WTC11 (cell line): ENCODE measurements around the gene RBM44. TPM values are rescaled to one million over a fixed set of nuclear protein-coding genes. Genes with fewer than 3 reads are reported as not detected.

Experiments
- ATAC-seq: fragments of 200-7000 bp; cut with Tn5 transposase; 2 replicates; pipeline ENCODE4 v1.10.0; 2021; ENCODE audit warnings: mild to moderate bottlenecking, moderate library complexity
- CTCF ChIA-PET: fragments of 300-600 bp; sonication (Branson Sonifier 250); formaldehyde crosslinking; loops from one replicate; lab custom pipeline; 2021; ENCODE audit warnings: antibody characterized with exemption; lab: Charles Lee
- POLR2A ChIA-PET: fragments of 350-600 bp; sonication (Branson Sonifier 250); formaldehyde crosslinking; loops from one replicate; lab custom pipeline; 2021; ENCODE audit warnings: antibody characterized with exemption; lab: Charles Lee
- DNase-seq: peaks from one replicate; pipeline ENCODE4 v3.0.0; 2021; ENCODE audit warnings: low spot score
- H3K27ac Mint-ChIP-seq: 2 replicates; pipeline ENCODE4 v1.8.0; 2021; ENCODE audit warnings: mixed read lengths
- H3K27me3 Mint-ChIP-seq: 2 replicates; pipeline ENCODE4 v1.8.0; 2021; ENCODE audit warnings: low read depth, mild to moderate bottlenecking, moderate library complexity, mixed read lengths
- H3K36me3 Mint-ChIP-seq: 2 replicates; pipeline ENCODE4 v1.8.0; 2021; ENCODE audit warnings: mixed read lengths
- H3K4me1 Mint-ChIP-seq: 2 replicates; pipeline ENCODE4 v1.8.0; 2022; ENCODE audit warnings: mixed read lengths
- H3K4me3 Mint-ChIP-seq: 2 replicates; pipeline ENCODE4 v1.8.0; 2021; ENCODE audit warnings: mild to moderate bottlenecking, moderate library complexity, mixed read lengths
- H3K9me3 Mint-ChIP-seq: 2 replicates; pipeline ENCODE4 v1.8.0; 2021; ENCODE audit warnings: mixed read lengths
- CREB1 ChIP-seq: sonication (generic); formaldehyde crosslinking; IDR thresholded peaks from 2 replicates; pipeline ENCODE4 v1.8.0; 2023; ENCODE audit warnings: mild to moderate bottlenecking, missing genetic modification reagents
- E2F1 ChIP-seq: sonication (generic); formaldehyde crosslinking; IDR thresholded peaks from 2 replicates; pipeline ENCODE4 v1.8.0; 2022; ENCODE audit warnings: mild to moderate bottlenecking, missing genetic modification reagents
- ELF4 ChIP-seq: sonication (generic); formaldehyde crosslinking; IDR thresholded peaks from 2 replicates; pipeline ENCODE4 v1.8.1; 2022; ENCODE audit warnings: low read depth, mild to moderate bottlenecking, moderate library complexity, missing genetic modification reagents
- EMX1 ChIP-seq: fragments of 250-450 bp; sonication (Bioruptor Pico); IDR thresholded peaks from 2 replicates; pipeline ENCODE4 v1.8.0; 2021; ENCODE audit warnings: mild to moderate bottlenecking
- ERG ChIP-seq: fragments of 250-450 bp; sonication (Bioruptor Pico); IDR thresholded peaks from 2 replicates; pipeline ENCODE4 v1.8.0; 2021; ENCODE audit warnings: mild to moderate bottlenecking
- ESRRA ChIP-seq: sonication (generic); formaldehyde crosslinking; IDR thresholded peaks from 2 replicates; pipeline ENCODE4 v1.8.1; 2022; ENCODE audit warnings: mild to moderate bottlenecking, missing genetic modification reagents, borderline replicate concordance
- ETV6 ChIP-seq: sonication (generic); formaldehyde crosslinking; IDR thresholded peaks from 2 replicates; pipeline ENCODE4 v1.8.1; 2022; ENCODE audit warnings: mild to moderate bottlenecking, missing genetic modification reagents
- FOXK1 ChIP-seq: sonication (generic); formaldehyde crosslinking; IDR thresholded peaks from 2 replicates; pipeline ENCODE4 v1.8.0; 2022; ENCODE audit warnings: mild to moderate bottlenecking, moderate library complexity, missing genetic modification reagents
- JUN ChIP-seq: sonication (generic); formaldehyde crosslinking; IDR thresholded peaks from 2 replicates; pipeline ENCODE4 v1.8.0; 2023; ENCODE audit warnings: mild to moderate bottlenecking, missing genetic modification reagents
- NFATC4 ChIP-seq: fragments of 250-450 bp; sonication (Bioruptor Pico); IDR thresholded peaks from 2 replicates; pipeline ENCODE4 v1.9.0; 2021; ENCODE audit warnings: mild to moderate bottlenecking
- NFYB ChIP-seq: sonication (generic); formaldehyde crosslinking; conservative IDR thresholded peaks from 2 replicates; pipeline ENCODE4 v1.8.0; 2022; ENCODE audit warnings: low read depth, missing genetic modification reagents
- OVOL2 ChIP-seq: fragments of 250-450 bp; sonication (Bioruptor Pico); IDR thresholded peaks from 2 replicates; pipeline ENCODE4 v1.9.0; 2021; ENCODE audit warnings: mild to moderate bottlenecking, borderline replicate concordance
- PREB ChIP-seq: sonication (generic); formaldehyde crosslinking; IDR thresholded peaks from 2 replicates; pipeline ENCODE4 v1.8.1; 2022; ENCODE audit warnings: mild to moderate bottlenecking, missing genetic modification reagents, moderate library complexity, borderline replicate concordance
- SMAD3 ChIP-seq: sonication (generic); formaldehyde crosslinking; IDR thresholded peaks from 2 replicates; pipeline ENCODE4 v1.8.0; 2022; ENCODE audit warnings: missing genetic modification reagents, mild to moderate bottlenecking, borderline replicate concordance
- SP1 ChIP-seq: sonication (generic); formaldehyde crosslinking; conservative IDR thresholded peaks from 2 replicates; pipeline ENCODE4 v1.8.1; 2022; ENCODE audit warnings: missing genetic modification reagents
- TCF7 ChIP-seq: sonication (generic); formaldehyde crosslinking; IDR thresholded peaks from 2 replicates; pipeline ENCODE4 v1.8.0; 2022; ENCODE audit warnings: mild to moderate bottlenecking, low read depth, missing genetic modification reagents, moderate library complexity
- ZNF232 ChIP-seq: sonication (generic); formaldehyde crosslinking; IDR thresholded peaks from 2 replicates; pipeline ENCODE4 v1.8.0; 2022; ENCODE audit warnings: mild to moderate bottlenecking, missing genetic modification reagents
- ZNF423 ChIP-seq: fragments of 250-450 bp; sonication (Bioruptor Pico); IDR thresholded peaks from 2 replicates; pipeline ENCODE4 v2.1.2; 2022; ENCODE audit warnings: mild to moderate bottlenecking, moderate library complexity
- ZNF532 ChIP-seq: fragments of 250-450 bp; sonication (Bioruptor Pico); IDR thresholded peaks from 2 replicates; pipeline ENCODE4 v1.9.0; 2021; ENCODE audit warnings: mild to moderate bottlenecking, borderline replicate concordance
- ZNF671 ChIP-seq: fragments of 250-450 bp; sonication (Bioruptor Pico); IDR thresholded peaks from 2 replicates; pipeline ENCODE4 v1.8.0; 2021; ENCODE audit warnings: mild to moderate bottlenecking
- total RNA-seq: library from RNA; stranded (reverse); gene quantifications from 3 replicates; pipeline ENCODE4 v1.2.3, GENCODE V29; 2021

Gene RBM44
- total RNA-seq, 1 experiment from 2014 or later: 1.3 TPM

- ChIA-PET CTCF (no interaction called here), POLR2A (no interaction called here)
- H3K27ac Mint-ChIP-seq: no peak overlapping the region
- no peaks in the 10 kb centered on the region for H3K27me3 Mint-ChIP-seq
- DNase-seq (no peak), ATAC-seq (no peak)
- H3K4me3 Mint-ChIP-seq: no peak overlapping the region
- peaks cover 3% of the 10 kb centered on the region; the same call in 1 of the 2 replicates for H3K9me3 Mint-ChIP-seq
- H3K36me3 Mint-ChIP-seq: no peaks in the 10 kb centered on the region
- TF ChIP-seq ZNF671 (CRISPR knock-in tag) (no peak), ZNF232 (no peak), ELF4 (CRISPR knock-in tag) (no peak), ZNF532 (CRISPR knock-in tag) (no peak), EMX1 (CRISPR knock-in tag) (no peak), FOXK1 (CRISPR knock-in tag) (no peak), TCF7 (CRISPR knock-in tag) (no peak), SMAD3 (CRISPR knock-in tag) (no peak), ZNF423 (CRISPR knock-in tag) (no peak), SP1 (no peak), ETV6 (CRISPR knock-in tag) (no peak), ESRRA (no peak), OVOL2 (CRISPR knock-in tag) (no peak), NFYB (no peak), PREB (no peak), ERG (CRISPR knock-in tag) (no peak)
- peaks cover 3% of the 10 kb centered on the region for H3K4me1 Mint-ChIP-seq
These were observed 85.4 kb downstream of the RBM44 start for GRCh38 chr2:237883951-237884446.

GRCh38 chr2:237884681-237885080 is 86.1 kb downstream of the RBM44 start:
- peaks cover 3% of the 10 kb centered on the region; the same call in 1 of the 2 replicates for H3K9me3 Mint-ChIP-seq
- no peaks in the 10 kb centered on the region for H3K36me3 Mint-ChIP-seq
- CTCF ChIA-PET: no interaction called here
- no peaks in the 10 kb centered on the region for H3K27me3 Mint-ChIP-seq
- TF ChIP-seq CREB1 (CRISPR knock-in tag) (no peak), E2F1 (CRISPR knock-in tag) (no peak), NFATC4 (CRISPR knock-in tag) (no peak), EMX1 (CRISPR knock-in tag) (no peak), JUN (CRISPR knock-in tag) (no peak)
- no peak for DNase-seq
- H3K4me1 Mint-ChIP-seq: no peaks in the 10 kb centered on the region
- POLR2A ChIA-PET: no interaction called here
- no peak for ATAC-seq
- no peak overlapping the region for H3K4me3 Mint-ChIP-seq
- H3K27ac Mint-ChIP-seq: no peak overlapping the region
